SU-DHL-6 (cell line): ENCODE results near the gene TSPYL6.

Source experiments
- CTCF ChIP-seq: fragments of 200-600 bp; sonication (generic); IDR thresholded peaks from one replicate; pipeline ENCODE4 v1.5.1; 2017; ENCODE audit warnings: antibody characterized with exemption, mild to moderate bottlenecking, low read length, moderate library complexity; ENCODE audit not compliant: insufficient read depth, poor library complexity, severe bottlenecking
- EZH2phosphoT487 ChIP-seq: fragments of 200-600 bp; sonication (generic), shearing (Covaris generic); conservative IDR thresholded peaks from 2 replicates; pipeline ENCODE4 v1.6.1; 2018; ENCODE audit warnings: mild to moderate bottlenecking, antibody characterized with exemption, low read length, moderate library complexity, mixed read lengths

- no peak for TF ChIP-seq CTCF
- TF ChIP-seq EZH2phosphoT487, result no peak
Observed at GRCh38 chr2:54208364-54209240, 47.4 kb downstream of the TSPYL6 start.
